G401 (cell line): ENCODE results near the gene MIPOL1. TPM values are rescaled to one million over a fixed set of nuclear protein-coding genes. Genes with fewer than 3 reads are reported as not detected.

Experiments
- DNase-seq: peaks from one replicate; pipeline ENCODE4 v3.0.0-alpha.2; 2015; ENCODE audit warnings: low spot score
- in situ Hi-C: cut with HindIII; loops from 2 replicates; pipeline ENCODE4 v1.10.0; 2016; ENCODE audit warnings: low sequenced_read_pairs, mixed read lengths
- total RNA-seq: library from RNA; depleted of rRNA; stranded (reverse); fragments of >200 nt; shearing (Covaris generic); gene quantifications from 2 replicates; pipeline ENCODE4 v1.2.3, GENCODE V29; 2014

The MIPOL1 gene
- total RNA-seq, 1 experiment from 2014 or later = 13.2 TPM

DNA sequence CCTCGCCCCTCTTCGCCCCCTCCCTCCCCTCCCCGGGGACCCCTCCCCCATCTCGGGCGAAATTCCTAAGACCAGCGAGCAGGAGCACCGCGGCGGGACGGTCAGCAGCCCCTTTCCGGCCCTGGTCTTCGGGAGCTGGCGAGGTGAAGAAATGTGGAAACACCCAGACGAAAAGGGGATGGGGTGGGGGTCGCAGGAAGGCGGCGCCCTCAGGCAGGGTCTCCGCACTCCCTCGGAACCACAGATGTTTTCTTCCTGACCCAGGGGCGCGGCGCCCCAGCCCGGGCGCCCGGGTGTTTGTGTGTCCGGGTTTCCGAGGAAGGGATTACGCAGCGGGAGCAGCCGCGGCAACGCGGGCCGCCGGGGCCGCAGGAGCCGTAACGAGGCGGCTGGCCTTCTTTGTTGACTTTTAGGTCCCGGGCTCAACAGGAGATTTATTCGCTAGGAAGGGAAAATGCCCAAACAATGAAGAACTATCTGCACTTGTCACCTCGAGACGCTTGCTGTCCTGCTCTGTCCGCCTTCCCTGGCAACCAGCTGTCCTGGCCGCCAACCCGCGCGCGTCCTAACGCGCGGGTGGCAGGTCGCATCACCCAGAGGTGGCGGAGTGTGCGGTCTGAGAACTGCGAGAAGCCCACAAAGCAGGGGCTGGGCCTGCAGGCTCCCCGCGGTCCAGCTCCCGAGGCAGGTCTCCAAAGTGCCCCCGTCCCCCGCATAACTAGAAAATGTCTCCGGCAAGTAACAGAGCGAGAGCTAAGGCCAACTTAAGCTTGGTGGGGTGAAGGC lies 390.3 kb downstream of the MIPOL1 start:
- in situ Hi-C loops = no loop called here
- no peak for DNase-seq

- no peak for DNase-seq
- in situ Hi-C loops = no loop called here
Measured at GRCh38 chr14:37588667-37588955, 390.9 kb downstream of the MIPOL1 start.

DNA sequence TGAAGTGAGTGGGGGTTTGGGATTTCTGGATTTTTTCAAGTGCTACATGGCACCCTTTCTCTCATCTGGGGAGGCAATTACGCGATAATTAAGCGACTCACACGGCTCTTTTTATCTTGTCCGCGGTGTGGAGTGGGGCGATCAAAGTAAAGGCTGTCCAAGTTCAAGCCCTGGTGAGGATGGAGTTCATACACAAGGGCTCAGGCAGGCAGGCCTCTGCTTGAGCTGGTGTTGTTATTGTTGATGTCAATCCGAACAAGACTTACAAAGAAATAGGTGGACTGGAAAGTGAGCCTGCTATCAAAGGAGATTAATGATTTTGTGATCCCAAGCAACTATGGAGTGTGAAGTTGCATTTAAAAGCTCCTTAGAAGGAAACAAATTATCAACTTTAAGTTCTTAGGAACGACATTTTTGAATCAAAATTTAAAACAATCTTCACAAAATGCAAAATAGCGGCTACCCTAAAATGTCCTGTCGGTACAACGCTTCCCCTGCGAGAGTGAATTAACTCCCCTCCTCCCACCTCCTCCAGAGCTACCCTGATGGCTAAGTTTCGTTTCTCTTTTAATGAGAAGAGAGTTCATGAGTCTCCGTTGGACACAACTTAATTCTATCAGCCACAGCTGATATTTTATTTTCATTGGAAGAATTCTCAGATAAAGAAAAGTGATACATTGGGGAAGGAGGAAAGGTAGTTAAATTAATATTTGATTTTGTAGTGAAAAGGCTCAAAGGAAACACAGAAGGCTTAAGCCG lies 391.4 kb downstream of the MIPOL1 start:
- DNase-seq = no peak
- in situ Hi-C loops = no loop called here

DNA sequence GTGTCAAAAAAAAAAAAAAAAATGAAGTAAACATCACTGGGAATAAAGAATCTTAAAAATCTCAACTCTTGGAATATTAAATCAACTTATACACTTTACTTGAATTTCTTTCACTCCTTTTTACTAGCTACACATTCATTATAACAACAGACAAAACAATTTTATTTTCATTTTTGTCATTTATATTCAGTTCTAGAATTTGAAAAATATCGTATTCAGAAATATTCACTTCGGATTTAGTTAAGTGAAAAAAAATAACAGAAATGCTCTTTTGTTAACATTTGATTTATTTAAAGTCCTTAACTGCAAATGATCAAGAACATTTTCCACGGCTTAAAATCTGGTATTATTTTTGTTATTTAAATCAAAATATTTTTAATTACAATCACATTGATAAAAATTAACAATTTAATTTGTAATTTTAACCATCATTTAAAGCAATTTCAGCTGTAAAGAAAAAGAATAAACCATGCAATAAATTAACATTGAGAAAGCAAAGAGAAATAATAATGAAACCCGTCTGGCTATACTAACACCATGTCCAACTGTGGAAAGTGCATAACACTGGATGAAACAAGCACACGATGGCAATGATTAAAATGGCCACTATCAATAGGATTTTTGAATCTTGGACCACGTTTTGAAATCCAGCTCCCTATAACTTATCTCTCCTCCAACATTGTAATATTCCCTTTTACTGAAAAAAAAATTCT lies 392.1 kb downstream of the MIPOL1 start:
- no peak for DNase-seq
- in situ Hi-C loops = no loop called here

- in situ Hi-C loops = no loop called here
- DNase-seq = no peak
Measured at GRCh38 chr14:37590428-37591139, 392.8 kb downstream of the MIPOL1 start.

DNA sequence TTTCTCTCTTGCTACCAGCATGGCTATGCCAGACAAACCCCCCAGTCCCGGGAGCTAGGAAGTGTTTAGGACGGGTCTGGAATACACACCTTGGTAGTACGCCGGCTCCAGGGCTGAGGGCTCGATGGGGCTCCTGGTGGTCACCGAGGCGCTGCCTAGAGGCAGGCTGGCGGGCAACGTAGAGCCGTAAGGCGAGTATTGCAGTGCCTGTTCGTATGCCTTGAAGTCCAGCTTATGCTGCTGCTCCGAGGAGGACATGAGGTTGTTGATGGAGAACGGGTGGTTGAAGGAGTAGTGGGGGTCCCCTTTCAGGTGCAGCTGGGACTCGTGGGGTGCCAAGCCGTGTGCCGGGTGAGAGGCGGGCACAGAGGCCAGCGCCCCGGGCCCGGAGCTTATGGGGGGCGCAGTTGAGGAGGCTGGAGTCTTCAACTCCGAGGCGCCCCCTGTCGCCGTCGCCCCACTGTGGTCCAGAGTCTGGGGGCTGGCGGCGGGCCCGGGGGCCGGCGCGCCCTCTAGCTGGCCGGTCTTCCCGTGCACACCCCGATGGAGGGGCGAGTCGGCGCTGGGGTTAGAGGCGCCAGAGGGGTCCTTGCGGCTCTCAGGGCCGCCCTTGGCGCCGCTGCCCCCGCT lies 393.7 kb downstream of the MIPOL1 start:
- in situ Hi-C loops = no loop called here
- no peak for DNase-seq

DNA sequence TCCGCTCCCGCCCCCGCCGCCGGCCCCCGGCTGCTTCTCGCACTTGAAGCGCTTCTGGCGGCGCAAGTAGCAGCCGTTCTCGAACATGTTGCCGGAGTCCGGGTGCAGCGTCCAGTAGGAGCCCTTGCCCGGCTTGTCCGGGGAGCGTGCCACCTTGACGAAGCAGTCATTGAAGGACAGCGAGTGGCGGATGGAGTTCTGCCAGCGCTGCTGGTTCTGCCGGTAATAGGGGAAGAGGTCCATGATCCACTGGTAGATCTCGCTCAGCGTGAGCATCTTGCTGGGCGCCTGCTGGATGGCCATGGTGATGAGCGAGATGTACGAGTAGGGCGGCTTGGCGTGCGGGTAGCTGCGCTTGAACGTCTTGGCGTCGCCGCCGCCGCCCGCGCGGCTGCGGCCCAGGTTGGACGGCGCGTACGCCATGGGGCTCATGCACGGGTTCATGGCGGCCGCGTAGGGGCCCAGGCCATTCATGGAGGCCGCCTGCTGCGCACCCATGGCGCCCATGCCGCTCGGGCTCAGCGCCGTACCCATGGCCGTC lies 394.3 kb downstream of the MIPOL1 start:
- no peak for DNase-seq
- in situ Hi-C loops = no loop called here

- DNase-seq = no peak
- in situ Hi-C loops = no loop called here
Measured at GRCh38 chr14:37592482-37593408, 395.0 kb downstream of the MIPOL1 start.

DNA sequence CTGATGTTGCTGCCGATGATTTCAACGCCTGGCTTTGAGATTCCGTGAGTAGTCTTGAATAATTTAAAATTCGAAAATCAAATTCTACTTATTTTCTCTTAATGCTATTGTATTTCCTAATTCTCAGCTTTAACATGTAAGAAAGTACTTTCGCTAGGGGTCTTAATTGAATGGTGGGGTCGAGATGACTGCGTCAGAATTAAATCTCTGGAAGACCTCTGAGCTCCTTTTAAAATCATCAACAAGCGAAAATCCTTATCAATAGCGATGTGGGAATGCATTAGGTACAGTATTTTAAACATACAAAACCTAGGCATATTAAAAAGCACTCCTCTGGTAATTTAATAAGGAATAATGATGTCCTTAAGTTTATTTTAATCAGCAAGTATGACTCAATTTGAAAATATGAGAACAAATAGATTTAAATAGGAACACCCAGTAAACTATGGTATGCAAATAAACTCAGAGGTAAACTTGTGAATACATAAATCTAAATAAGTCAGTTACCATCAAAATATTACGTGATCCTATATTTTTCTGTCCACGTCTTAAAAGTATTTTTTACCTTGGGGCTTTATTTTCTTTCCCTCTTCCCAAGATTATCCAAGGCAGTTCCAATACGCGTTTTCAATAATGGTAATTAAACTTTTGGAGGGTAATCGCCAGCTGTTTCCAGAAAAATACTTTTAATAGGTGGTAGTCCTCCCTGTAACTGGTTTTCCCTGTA lies 395.9 kb downstream of the MIPOL1 start:
- in situ Hi-C loops = no loop called here
- DNase-seq = no peak

- in situ Hi-C loops = no loop called here
- peak; percentile 49 for DNase-seq
Measured at GRCh38 chr14:37594238-37594970, 396.7 kb downstream of the MIPOL1 start.

GRCh38 chr14:37594971-37595808 lies 397.5 kb downstream of the MIPOL1 start, which contains the start of the genes FOXA1 and TTC6:
Gene FOXA1, minus strand, starts transcription at chr14:37595249. Its CDS starts 277 bp downstream, at chr14:37594972.
Gene TTC6, plus strand, starts transcription at chr14:37595629. Its CDS starts 26,436 bp downstream, at chr14:37622065.
- no peak for DNase-seq
- in situ Hi-C loops = no loop called here

GRCh38 chr14:37595809-37596621 lies 398.3 kb downstream of the MIPOL1 start:
- in situ Hi-C loops = no loop called here
- no peak for DNase-seq

DNA sequence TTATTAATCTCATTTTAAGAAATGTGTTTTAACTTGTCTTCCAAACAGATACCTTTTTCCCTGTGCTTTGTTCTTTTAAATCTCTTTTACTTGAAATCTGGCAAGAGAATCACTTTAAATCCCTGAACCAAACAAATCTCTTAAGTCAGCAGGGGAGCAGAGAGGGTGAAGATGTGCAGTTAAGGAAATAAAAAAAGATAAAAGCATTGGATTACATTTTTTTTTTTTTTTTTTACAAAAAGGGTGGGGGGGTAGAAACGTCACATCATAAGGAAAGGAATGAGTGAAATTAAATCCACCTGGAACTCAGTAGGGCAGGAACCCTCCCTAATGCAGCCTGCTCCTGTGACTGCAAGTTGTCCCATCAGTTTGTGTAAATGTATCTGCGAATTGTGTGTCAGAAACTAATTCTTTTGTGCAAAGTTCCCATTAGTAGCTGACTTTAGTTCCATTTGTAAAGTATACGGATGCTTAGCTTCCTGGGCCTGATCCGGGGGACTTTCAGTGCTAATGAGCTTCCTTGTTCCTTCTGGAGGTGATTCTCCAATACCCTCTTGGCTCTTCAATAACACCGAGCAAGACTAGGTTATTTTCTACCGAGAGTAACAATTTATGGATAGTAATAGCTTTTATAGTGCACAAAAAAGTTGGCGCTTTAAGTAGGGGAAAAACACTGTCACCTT lies 399.2 kb downstream of the MIPOL1 start:
- DNase-seq = no peak
- in situ Hi-C loops = no loop called here

DNA sequence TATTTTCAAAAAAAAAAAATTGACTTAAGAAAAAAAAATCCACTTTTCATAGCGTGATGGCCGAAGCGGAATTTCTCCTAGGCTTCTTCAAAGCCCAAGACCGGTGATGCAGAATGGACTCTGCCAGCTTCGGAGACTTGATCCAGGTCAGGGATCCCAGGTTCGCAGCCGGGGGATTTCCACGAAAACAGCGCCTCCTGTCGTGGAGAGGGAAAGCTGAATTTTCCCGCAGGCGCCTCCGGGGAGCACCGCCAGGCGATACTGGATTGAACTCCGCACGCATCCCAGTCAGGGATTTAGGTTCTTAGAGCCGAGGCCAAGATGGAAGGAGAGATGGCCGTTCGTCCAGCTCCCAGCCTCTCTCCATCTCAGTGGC lies 399.8 kb downstream of the MIPOL1 start:
- in situ Hi-C loops = no loop called here

More for the DNA sequence above, 399.8 kb downstream of the MIPOL1 start:
- no peak for DNase-seq
